ENCODE data around the gene F8.
"Not testable (repeated sequence)": the region's sequence is repeated elsewhere in the genome, so short reads cannot be mapped to it uniquely, and the experiment has no call there.

The F8 gene

DNA sequence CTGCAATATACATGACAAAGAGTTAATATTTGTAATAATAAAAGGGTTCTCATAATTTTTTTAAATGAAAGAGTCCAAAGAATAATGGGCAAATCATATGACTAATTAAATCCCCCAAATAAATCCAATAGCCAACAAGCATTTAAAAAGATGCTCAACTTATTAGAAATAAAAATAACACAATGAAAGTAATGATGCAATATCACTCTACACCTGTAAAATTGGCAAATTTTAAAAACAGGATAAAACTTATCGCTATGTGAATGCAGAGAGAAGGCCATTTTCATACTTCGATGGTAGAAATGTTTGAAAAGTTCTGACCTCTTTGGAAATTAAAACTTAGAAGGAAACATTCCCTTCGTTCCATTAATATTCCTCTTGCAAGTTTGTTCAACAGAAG lies 1.9 kb downstream of the F8 start:
- TF ChIP-seq, protein P1, sequence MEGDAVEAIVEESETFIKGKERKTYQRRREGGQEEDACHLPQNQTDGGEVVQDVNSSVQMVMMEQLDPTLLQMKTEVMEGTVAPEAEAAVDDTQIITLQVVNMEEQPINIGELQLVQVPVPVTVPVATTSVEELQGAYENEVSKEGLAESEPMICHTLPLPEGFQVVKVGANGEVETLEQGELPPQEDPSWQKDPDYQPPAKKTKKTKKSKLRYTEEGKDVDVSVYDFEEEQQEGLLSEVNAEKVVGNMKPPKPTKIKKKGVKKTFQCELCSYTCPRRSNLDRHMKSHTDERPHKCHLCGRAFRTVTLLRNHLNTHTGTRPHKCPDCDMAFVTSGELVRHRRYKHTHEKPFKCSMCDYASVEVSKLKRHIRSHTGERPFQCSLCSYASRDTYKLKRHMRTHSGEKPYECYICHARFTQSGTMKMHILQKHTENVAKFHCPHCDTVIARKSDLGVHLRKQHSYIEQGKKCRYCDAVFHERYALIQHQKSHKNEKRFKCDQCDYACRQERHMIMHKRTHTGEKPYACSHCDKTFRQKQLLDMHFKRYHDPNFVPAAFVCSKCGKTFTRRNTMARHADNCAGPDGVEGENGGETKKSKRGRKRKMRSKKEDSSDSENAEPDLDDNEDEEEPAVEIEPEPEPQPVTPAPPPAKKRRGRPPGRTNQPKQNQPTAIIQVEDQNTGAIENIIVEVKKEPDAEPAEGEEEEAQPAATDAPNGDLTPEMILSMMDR (IDR thresholded peaks at IDR 0.05), result no peak
- no peak for TF ChIP-seq ZFX (IDR thresholded peaks at IDR 0.05; ENCODE audit: borderline replicate concordance)
- H3K27ac ChIP-seq, result no peak overlapping the region

DNA sequence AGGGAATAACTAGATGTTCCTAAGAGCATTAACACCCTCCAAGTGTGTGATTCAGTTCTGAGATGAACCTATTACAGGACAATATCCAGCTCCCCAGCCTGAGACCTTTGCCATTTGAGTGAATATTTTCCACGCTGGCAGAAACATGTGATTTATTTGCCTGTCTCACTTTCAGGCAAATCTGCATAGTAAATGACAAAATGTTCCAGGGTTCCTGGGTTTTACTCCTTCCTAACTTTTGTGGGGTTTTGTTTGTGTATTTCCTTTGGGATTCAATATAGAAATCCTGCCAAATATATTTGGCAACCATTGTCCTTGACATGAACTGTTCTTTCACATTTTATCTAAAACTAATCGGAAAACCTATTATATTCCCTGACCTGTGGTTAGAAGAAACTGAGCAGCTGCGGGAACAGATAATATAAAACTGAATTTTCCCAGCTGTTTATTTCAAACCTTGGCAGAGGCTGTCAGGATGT lies 12.5 kb downstream of the F8 start:
- no peak overlapping the region for H3K27ac ChIP-seq
- TF ChIP-seq, protein P1 (IDR thresholded peaks at IDR 0.05), result no peak
- no peak for TF ChIP-seq ZFX (IDR thresholded peaks at IDR 0.05; ENCODE audit: borderline replicate concordance)

DNA sequence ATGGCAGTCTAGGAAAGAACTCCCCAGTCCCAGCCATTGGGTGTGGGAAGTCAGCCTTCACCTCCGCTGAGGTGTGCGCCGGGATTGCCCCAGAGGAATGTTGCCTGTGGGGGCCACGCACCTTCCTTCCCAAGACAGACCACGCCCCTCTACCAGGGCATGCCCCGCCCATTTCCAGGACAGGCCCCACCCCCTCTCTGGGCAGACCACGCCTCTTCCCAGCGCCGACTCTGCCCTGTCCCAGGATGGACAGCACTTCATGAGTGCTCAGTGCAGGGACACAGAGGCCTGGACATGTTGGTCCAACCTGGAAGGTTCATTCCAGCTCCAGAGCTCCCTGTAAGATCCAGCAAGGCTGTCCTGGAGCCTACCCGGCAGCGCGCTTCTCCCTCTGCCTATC lies 13.9 kb downstream of the F8 start:
- H3K27ac ChIP-seq, result not testable (repeated sequence)

DNA sequence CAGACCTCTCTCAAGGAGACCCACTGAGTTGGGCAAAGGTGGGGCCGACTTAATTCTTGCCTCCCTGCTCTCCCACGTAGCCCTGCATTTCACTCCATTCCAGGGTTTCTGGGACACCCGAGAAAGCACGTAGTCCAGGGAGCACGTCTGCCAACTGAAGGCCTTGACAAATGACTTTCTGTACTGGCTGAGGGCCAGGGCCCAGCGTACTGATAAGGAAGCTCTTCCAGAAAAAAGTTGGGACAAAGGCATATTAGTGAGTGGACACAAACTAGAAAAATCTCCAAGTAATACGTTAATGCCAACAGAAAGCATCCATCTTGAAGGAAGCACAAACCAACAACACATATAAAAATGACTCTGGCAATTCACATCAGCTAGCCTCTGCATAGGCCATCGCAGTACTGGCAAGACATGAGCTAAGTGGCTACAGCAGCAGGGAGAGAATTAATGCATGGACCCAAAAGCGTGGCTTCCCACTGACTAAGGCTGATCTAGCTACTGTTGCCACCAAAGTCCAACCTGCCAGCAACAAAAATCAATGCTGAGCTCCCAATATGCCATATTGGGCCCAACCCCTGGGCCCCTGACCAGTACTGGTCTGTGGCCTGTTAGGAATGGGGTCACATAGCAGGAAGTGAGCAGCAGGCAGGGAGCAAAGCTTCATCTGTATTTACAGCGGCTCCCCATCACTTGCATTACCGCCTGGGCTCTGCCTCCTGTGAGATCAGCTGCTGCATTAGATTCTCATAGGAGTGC lies 15.4 kb downstream of the F8 start:
- not testable (repeated sequence) for H3K27ac ChIP-seq

DNA sequence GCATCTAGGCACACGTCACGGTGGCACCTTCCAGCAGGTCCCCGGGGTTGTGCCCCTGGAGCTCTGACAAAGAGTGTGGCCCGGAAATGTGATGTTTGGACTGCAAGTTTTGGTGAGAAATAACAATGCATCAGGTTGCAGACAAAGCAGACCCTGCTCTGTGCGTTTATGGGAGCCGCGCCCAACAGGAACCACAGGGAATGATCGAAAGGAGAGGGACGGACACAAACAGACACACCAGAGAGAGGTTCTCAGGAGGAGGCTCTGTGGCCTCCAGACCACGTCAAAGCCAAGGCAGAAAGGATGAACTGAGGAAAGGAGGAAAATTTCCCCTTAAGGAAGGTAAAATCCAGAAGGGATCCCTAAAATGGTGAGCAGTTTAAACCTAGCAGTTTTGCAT lies 16.1 kb downstream of the F8 start:
- not testable (repeated sequence) for H3K27ac ChIP-seq

DNA sequence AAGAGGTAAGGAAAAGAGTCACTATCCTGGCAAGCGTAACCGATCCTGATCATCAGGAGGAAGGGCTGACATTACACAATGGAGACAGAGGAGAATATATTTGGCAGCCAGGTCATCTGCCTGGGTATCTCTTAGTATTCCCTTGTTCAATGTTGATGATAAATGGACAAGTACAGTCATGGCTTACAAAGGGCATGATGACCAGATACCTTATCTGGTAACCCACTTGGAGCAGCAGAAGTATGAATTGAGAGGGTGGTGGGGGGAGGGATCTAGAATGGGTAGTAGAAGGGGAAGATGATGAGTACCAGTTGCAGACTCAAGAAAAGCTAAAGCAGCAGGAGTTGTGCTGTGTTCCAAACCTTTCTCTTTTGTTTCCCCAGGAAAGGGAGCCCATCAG lies 17.3 kb downstream of the F8 start:
- TF ChIP-seq ZFX (IDR thresholded peaks at IDR 0.05; ENCODE audit: borderline replicate concordance), result no peak
- TF ChIP-seq, protein P1 (IDR thresholded peaks at IDR 0.05), result no peak
- no peak overlapping the region for H3K27ac ChIP-seq

DNA sequence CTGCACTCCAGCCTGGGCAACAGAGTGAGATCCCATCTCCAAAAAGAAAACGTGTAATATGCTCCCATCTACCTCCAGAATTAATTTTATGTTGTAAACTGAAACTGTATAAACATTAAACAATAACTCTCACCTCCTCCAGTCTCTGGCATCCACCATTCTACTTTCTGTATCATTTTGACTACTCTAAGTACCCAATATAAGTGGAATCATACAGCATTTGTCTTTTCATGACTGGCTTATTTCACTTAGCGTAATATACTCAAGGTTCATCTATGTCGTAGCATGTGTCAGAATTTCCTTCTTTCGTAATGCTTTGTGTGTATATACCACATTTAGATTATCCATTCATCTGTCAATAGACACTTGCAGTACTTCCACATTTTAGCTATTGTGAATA lies 20.6 kb downstream of the F8 start:
- TF ChIP-seq, protein P1 (IDR thresholded peaks at IDR 0.05), result no peak
- no peak for TF ChIP-seq ZFX (IDR thresholded peaks at IDR 0.05; ENCODE audit: borderline replicate concordance)
- H3K27ac ChIP-seq, result no peak overlapping the region

DNA sequence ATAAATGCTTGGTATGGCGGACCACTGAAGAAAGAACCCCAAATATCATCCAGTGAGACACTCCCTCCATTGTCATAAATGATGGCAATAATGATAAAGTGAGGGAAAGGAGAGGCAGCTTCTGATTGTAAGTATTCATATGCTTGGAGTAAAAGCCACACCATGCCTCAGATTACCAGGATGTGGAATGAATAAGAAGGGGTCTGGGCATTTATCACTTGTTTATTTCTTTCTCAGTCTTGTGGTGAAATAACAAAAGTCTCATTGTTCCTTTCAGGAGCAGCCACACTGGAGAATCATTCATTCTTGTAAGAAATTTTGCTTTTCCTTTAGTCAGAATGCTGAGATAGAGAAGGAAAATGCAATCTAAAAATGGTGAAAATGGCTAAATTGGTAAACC lies 21.7 kb downstream of the F8 start:
- TF ChIP-seq ZFX (IDR thresholded peaks at IDR 0.05; ENCODE audit: borderline replicate concordance), result no peak
- TF ChIP-seq, protein P1 (IDR thresholded peaks at IDR 0.05), result no peak
- no peak overlapping the region for H3K27ac ChIP-seq

DNA sequence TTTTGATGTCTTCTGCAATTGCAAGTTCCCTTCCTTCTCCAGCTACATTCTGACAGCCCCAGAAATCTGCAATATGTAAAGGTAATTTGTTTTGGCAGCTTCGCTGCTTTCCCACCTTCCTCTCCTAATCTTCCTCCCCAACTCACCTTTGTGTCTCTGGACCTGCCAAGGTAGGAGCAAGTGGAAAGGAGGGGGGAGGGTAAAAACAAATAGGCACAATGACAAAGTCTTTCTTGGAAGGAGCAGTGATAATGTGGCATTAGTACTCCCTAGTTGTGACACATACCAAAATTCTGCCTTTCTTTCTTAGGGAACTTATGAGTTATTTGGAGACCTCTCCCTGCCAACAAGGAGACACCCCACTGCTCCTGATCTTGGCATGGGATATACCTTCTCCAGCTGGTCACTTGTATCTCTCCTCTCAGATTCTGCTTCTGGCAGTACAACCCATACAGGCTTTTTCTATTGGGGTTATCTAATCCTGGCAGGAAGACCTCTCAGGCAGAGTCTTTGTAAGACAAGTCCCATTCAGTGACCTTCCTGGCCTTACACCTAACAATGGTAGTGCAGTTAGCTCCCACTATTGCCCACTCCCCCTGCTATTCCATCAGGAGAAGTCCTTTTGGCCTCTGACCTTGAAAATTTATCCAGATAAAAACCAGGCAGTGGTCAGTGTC lies 24.2 kb downstream of the F8 start:
- TF ChIP-seq ZFX (IDR thresholded peaks at IDR 0.05; ENCODE audit: borderline replicate concordance), result no peak
- TF ChIP-seq, protein P1 (IDR thresholded peaks at IDR 0.05), result no peak
- H3K27ac ChIP-seq, result no peak overlapping the region
